Immature natural killer cell (primary cell): ENCODE data around the gene CAPZA2. TPM values are rescaled to one million over a fixed set of nuclear protein-coding genes. Genes with fewer than 3 reads are reported as not detected.
A peak's percentile ranks its signal among the peaks of the same experiment; 100 is the strongest.

ENCODE experiments used
- DNase-seq, 3 donors: peaks; one replicate each; pipeline ENCODE4 v3.0.0; 2022; ENCODE audit warnings: mixed read lengths in 1 of 3
- H3K27ac Mint-ChIP-seq, 6 donors: one replicate each; pipeline ENCODE4 v1.8.0; 2020; ENCODE audit warnings: mixed read lengths in 6 of 6, mild to moderate bottlenecking in 5 of 6, inconsistent platforms in 4 of 6, moderate library complexity in 3 of 6
- H3K27me3 Mint-ChIP-seq, 3 donors: one replicate each; pipeline ENCODE4 v1.8.0; 2020 to 2021; ENCODE audit warnings: low read depth in 3 of 3, mild to moderate bottlenecking in 3 of 3, mixed read lengths in 3 of 3, moderate library complexity in 3 of 3, inconsistent platforms in 1 of 3
- H3K36me3 Mint-ChIP-seq, 3 donors: one replicate each; pipeline ENCODE4 v1.8.0; 2020; ENCODE audit warnings: mixed read lengths in 3 of 3, inconsistent platforms in 2 of 3, mild to moderate bottlenecking in 2 of 3
- H3K4me1 Mint-ChIP-seq, 2 donors: one replicate each; pipeline ENCODE4 v1.8.0; 2020; ENCODE audit warnings: inconsistent platforms in 2 of 2, mild to moderate bottlenecking in 2 of 2, mixed read lengths in 2 of 2, moderate library complexity in 1 of 2
- H3K4me3 Mint-ChIP-seq, 5 donors: one replicate each; pipeline ENCODE4 v1.8.0; 2020; ENCODE audit warnings: mild to moderate bottlenecking in 5 of 5, mixed read lengths in 5 of 5, inconsistent platforms in 3 of 5, moderate library complexity in 3 of 5
- H3K9me3 Mint-ChIP-seq, 6 donors: one replicate each; pipeline ENCODE4 v1.8.0; 2020; ENCODE audit warnings: mild to moderate bottlenecking in 6 of 6, mixed read lengths in 6 of 6, inconsistent platforms in 4 of 6, moderate library complexity in 3 of 6
- polyA plus RNA-seq, 3 donors: library from polyadenylated mRNA; unstranded; fragments of 300-500 nt; fragmentation: Illumina TruSeq; gene quantifications; one replicate each; pipeline ENCODE4 v1.2.3, GENCODE V29; 2021

The CAPZA2 gene
- polyA plus RNA-seq, 3 donors from 2014 or later: 174 to 318 (median 246) TPM

DNA sequence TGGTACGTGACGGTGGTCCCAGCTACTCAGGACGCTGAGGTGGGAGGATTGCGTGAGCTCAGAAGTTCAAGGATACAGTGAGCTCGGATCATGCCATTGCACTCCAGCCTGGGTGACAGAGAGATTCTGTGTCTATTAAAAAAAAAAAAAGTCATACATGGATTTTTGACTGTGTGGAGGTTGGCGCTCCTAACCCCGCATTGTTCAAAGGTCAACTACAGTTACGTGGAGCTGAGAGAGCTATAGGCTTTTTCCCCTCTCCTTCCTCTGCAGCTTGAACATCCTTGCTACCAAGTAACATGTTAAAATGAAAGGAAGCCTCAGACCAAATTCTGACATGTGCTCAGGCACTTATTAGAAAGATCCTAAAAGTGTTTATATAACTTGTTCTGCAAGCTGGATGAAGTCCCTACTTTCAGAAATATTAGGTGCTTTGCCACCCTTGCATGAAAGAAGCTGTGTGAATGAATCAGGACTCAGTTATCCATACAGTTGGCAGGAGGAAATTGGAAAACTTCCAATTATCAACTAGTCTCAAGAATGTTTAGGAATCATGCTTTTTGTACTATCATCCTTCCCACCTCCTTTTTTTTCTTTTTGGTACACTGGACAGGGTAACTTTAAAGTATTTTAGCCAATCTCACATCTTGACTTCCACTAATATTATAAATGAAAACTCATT is 78.4 kb downstream of the CAPZA2 start:
- Mint-ChIP-seq H3K4me3 (no peak overlapping the region), H3K27me3 (peaks cover 2 to 12% (median 4%) of the 10 kb centered on the region in 3 donors), H3K27ac (no peak overlapping the region), H3K4me1 (no peaks in the 10 kb centered on the region), H3K9me3 (no peaks in the 10 kb centered on the region), H3K36me3 (no peaks in the 10 kb centered on the region)
- DNase-seq: no peak

DNA sequence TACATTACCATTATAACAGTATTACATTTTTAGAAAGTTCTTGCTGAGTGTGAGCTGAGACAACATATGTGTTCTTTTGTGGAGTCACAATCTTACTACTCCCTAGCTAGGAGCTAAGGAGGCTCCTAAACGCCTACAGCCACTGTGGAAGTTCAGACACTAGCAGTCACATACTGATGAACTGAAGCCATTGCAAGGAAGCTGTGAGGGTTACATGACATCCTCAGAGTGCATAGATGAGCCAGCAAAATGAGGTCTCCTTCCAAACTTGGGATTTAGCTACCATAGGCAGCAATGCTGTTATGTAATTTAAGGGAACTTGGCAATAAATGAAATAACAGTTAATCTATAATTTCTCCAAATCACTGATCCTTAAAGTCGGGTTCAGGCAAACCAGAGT is 80.1 kb downstream of the CAPZA2 start:
- no peaks in the 10 kb centered on the region for H3K36me3 Mint-ChIP-seq
- no peaks in the 10 kb centered on the region for H3K4me1 Mint-ChIP-seq
- no peaks in the 10 kb centered on the region for H3K9me3 Mint-ChIP-seq
- no peak overlapping the region for H3K4me3 Mint-ChIP-seq
- H3K27me3 Mint-ChIP-seq: peaks cover 2 to 10% (median 4%) of the 10 kb centered on the region in 3 donors
- no peak overlapping the region for H3K27ac Mint-ChIP-seq
- no peak for DNase-seq

DNA sequence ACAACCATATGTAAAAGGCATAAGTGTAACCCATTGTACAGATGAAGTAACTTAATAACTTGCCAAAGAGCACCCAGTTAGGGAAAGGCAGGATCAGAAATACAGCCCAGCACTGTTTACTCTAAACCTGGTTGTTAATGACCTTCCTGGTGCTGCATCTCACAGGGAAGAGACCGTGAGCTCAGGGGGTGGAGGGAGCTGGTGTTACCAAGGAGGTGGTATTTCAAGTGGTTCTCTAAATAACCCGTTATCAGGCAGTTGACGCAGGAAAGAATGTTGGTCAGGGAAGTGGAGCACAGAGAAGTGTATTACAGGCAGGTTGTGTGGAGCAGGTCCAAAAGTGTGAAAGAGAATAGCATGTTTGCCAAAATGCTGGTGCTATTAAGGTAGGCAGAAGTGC is 86.5 kb downstream of the CAPZA2 start:
- Mint-ChIP-seq H3K4me3 (no peak overlapping the region), H3K27ac (no peak overlapping the region), H3K4me1 (peaks cover 4 to 13% of the 10 kb centered on the region in 2 donors), H3K27me3 (peaks cover 0 to 3% (median 2%) of the 10 kb centered on the region in 3 donors), H3K9me3 (no peaks in the 10 kb centered on the region), H3K36me3 (no peaks in the 10 kb centered on the region)
- no peak for DNase-seq

DNA sequence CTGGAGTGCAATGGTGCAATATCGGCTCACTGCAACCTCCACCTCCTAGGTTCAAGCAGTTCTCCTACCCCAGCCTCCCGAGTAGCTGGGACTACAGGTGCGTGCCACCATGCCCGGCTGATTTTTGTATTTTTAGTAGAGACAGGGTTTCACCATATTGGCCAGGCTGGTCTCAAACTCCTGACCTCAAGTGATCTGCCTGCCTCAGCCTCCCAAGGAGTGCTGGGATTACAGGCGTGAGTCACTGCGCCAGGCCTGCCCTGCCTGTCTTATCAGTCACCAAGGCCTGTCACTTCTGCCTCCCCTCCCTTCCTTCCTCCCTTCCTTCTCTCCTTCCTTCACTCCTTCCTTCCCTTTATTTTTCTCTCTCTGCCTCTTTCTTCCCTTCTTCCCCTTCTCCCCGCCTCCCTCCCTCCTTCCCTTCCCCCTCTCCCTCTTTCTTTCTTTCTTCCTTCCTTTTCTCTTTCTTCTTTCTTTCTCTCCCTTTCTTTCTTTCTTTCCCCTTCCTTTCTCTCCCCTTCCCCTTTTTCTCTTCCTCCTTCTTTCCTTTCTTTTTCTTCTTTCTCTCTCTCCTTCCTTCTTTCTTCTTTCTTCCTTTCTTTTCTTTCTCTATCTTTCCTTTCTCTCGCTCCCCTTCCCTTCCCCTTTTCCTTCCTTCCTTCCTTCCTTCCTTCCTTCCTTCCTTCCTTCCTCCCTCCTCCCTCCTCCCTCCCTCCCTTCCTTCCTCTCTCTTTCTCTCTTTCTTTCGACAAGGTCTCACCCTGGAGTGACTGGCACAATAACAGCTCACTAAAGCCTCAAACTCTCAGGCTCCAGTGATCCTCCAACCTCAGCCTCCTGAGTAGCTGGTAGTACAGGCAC is 87.8 kb downstream of the CAPZA2 start:
- no peak for DNase-seq
- Mint-ChIP-seq H3K36me3 (no peaks in the 10 kb centered on the region), H3K4me1 (peaks cover 14 to 24% of the 10 kb centered on the region in 2 donors), H3K27me3 (peaks cover 0 to 7% (median 3%) of the 10 kb centered on the region in 3 donors), H3K9me3 (no peaks in the 10 kb centered on the region), H3K4me3 (no peak overlapping the region), H3K27ac (no peak overlapping the region)

DNA sequence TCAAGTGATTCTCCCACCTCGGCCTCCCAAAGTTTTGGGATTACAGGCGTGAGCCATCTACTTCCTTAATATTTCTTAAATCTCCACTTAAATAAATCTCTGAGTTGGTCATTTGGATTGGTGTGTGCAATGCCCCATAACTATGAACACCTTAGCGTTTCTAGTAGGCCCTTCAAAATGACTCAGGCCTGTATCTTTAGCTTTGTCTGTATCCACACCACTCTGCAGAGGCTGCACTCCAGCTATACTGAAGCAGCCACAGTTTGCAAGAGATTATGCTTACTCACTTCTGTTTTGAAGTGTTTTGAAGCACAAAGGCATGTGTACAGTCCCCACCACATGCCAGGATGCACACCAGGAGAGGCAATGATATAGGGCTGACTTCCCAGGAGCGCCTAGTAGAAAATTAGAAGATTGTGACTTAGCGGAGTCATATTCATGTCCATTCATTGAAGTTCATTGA is 88.5 kb downstream of the CAPZA2 start:
- H3K27ac Mint-ChIP-seq: peak overlapping the region in 1 of 6 donors; percentile 49
- no peaks in the 10 kb centered on the region for H3K36me3 Mint-ChIP-seq

DNA sequence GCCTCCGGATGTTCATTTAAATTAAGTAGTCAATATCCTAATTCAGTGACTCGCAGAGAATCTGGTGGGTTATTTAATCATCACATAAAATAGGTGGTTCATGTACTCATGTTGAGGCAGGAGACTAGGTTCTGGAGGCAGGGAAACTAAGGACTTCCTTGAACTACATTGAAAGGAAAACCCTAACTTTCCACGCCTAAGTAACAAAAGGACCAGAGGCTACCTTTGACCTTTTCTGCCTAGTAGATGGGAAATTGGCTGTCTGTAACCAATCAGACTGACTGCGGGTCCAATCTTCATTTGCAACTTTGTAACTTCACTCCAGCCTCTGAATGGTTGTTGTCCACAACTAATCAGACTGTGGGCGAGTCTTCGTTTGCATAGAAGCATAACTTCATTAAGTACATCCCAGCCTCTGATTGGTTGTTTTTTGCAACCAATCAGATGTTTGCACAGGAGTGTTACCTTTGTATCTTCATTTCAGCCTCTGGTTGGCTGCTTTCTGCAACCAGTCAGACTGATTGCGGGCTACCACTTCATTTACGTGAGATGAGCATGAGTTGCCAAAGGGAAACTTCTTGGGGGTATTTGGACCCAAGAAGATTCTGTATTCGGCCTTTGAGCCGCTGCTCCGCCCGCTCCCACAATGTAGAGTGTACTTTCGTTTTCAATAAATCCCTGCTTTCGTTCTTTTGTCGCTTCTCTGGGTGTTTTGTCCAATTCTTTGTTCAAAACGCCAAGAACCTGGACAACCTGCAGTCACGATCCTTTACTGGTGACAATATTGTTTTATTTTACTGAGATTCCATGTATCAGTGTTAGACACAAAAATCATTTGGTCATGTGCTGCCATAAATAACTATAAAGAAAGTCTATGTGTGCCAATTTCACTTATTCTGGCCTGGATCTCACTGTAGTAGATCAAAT is 89.2 kb downstream of the CAPZA2 start:
- H3K4me1 Mint-ChIP-seq: peaks cover 17 to 33% of the 10 kb centered on the region in 2 donors
- H3K27ac Mint-ChIP-seq: no peak overlapping the region
- DNase-seq: no peak
- H3K9me3 Mint-ChIP-seq: no peaks in the 10 kb centered on the region
- peak overlapping the region in 4 of 5 donors; percentile 26 to 88 (median 86) for H3K4me3 Mint-ChIP-seq
- H3K36me3 Mint-ChIP-seq: no peaks in the 10 kb centered on the region
- peaks cover 0 to 8% (median 3%) of the 10 kb centered on the region in 3 donors for H3K27me3 Mint-ChIP-seq

More for the DNA sequence above, 88.5 kb downstream of the CAPZA2 start:
- Mint-ChIP-seq H3K9me3 (no peaks in the 10 kb centered on the region), H3K4me3 (no peak overlapping the region), H3K27me3 (peaks cover 0 to 7% (median 3%) of the 10 kb centered on the region in 3 donors), H3K4me1 (peaks cover 17 to 32% of the 10 kb centered on the region in 2 donors)
- no peak for DNase-seq

DNA sequence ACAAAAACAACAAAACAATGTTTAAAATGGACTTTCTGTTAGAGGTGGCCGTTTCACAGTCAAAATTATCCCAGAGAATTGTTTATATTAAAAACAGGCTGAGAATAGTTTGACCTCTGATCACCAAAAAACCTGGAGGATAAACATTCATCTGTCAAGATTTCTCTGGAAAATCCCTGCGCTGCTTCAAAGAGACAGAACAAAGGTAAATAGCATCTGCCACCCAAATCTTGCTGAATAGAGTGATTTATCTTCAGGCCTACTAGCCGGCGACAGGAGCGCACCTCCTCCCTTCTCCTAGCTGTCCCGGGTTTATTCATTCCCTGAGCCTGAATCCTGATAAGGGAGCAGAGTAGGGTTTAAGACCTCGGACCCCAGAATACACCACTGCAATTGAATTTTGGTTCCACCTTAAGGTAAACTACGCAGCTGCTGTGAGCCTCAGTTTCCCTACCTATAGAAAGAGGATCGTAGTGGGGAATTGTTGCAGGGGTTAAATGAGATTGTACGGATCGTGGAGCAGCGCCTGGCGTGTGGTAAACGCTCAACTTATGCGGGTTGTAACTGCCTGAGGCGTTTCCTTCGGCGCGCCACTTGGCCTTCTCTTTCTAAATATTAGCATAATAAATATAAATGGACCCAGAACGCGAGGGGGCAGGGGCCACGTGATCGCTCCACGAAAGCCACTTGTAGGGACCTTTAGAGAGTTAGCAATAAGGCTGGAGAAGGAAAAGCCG is 90.4 kb downstream of the CAPZA2 start:
- H3K4me1 Mint-ChIP-seq: peaks cover 17 to 33% of the 10 kb centered on the region in 2 donors
- peak overlapping the region; percentile 85 to 88 (median 86) for H3K4me3 Mint-ChIP-seq
- peaks cover 0 to 8% (median 3%) of the 10 kb centered on the region in 3 donors for H3K27me3 Mint-ChIP-seq
- H3K36me3 Mint-ChIP-seq: no peaks in the 10 kb centered on the region
- no peaks in the 10 kb centered on the region for H3K9me3 Mint-ChIP-seq
- DNase-seq: no peak
- peak overlapping the region; percentile 56 to 86 (median 81) for H3K27ac Mint-ChIP-seq

DNA sequence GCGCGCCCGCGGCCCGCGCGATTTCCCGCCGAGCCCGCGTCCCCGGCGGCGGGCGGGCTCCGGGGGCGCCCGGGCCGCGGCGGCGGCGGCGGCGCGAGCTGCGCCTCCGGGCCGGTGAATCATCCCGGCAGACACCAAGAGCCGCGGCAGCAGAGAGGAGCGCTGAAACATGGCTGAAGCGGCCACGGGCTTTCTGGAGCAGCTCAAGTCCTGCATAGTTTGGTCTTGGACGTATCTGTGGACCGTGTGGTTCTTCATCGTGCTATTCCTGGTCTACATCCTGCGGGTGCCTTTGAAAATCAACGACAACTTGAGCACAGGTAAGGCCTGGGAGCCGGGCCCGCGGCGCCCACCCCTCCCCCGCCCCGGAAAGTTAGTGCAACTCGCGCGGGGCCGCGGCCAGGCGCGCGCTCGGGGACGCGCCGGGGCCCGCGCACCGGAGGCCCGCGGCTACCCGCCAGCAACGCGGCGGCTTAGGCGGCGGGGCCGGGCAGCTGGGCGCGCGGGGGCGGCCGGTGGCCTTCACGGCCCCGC is 91.1 kb downstream of the CAPZA2 start, which contains the start of gene ST7:
Gene ST7, plus strand, starts transcription at position 130 of the 534 bp plus-strand sequence. Its CDS starts 40 bp downstream, at position 170.
- H3K4me3 Mint-ChIP-seq: peak within 1 kb of the TSS; percentile 90 to 97 (median 95)
- no peaks in the 10 kb centered on the region for H3K9me3 Mint-ChIP-seq
- peaks cover 17 to 33% of the 10 kb centered on the region in 2 donors for H3K4me1 Mint-ChIP-seq
- H3K27ac Mint-ChIP-seq: peak within 1 kb of the TSS; percentile 85 to 94 (median 89)
- peaks cover 0 to 8% (median 3%) of the 10 kb centered on the region in 3 donors for H3K27me3 Mint-ChIP-seq
- H3K36me3 Mint-ChIP-seq: no peaks in the 10 kb centered on the region
- DNase-seq: peak; percentile 65 to 76 (median 68)

DNA sequence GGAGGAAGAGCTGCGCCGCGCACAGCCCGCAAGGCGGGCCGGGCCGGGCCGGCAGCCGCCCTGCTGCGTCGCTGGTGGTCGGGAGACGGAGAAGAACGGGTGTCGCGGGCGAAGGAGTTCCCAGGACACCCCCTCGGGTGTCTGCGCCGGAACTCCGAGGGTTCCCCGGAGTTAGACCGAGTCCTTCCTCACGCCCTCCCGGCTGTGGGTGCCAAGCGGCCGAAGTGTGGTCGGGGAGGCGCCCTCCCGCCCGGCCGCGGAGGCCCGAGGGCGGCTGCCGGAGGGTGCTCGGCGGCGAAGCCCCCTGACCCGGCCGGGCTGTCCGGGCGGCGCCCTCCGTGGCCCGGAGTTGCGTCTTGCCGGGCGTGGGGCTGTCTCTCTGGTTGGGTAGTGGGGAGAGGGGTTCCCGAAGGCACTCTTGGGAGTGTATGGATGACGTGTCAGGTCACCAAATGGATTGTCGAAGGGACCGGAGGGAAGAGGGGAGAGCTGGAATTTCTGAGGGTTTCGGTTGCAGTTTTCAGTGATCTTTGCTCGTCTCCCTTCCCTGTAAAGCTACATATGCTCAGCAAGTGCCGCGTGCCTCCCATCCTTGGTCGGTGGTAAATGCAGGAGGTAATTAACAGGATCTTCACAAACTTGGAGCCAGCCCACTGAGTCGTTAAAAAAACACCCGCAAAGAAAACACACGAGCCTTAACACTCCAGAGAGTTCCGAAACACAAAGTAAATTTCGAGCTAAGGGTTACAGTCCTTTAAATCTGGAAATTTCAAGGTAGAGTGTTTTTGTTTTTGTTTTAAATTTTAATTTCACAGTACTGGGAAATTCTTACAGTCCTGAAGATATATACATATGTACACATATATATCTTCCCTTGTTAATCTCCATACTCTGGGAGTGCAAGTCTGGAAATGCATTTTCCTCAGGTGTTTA is 91.8 kb downstream of the CAPZA2 start:
- peak in 2 of 3 donors; percentile 21 to 52 for DNase-seq
- Mint-ChIP-seq H3K27me3 (peaks cover 0 to 8% (median 3%) of the 10 kb centered on the region in 3 donors), H3K27ac (peak overlapping the region; percentile 73 to 94 (median 89)), H3K4me1 (peaks cover 17 to 33% of the 10 kb centered on the region in 2 donors), H3K36me3 (no peaks in the 10 kb centered on the region), H3K4me3 (peak overlapping the region; percentile 90 to 97 (median 95)), H3K9me3 (no peaks in the 10 kb centered on the region)

DNA sequence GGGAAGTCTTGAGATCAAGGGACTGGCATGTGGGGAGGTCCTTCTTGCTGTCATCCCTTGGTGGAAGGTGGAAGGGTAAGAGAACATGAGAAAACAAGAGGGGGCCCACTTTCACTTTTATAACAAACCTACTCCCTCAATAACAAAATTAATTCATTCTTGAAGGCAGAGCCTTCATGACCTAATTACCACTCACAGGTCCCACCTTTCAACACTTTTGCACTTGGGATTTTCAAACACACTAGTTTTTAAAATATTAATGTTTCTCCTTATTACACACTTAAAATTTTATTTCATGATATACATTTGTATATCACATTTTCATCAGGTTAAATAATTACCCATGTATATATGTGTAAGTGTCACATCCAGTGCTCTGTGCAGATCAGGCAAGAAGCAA is 93.0 kb downstream of the CAPZA2 start:
- peak overlapping the region in 5 of 6 donors; percentile 13 to 88 (median 48) for H3K27ac Mint-ChIP-seq
- peak overlapping the region in 4 of 5 donors; percentile 44 to 96 (median 92) for H3K4me3 Mint-ChIP-seq
- peaks cover 0 to 8% (median 0%) of the 10 kb centered on the region in 3 donors for H3K27me3 Mint-ChIP-seq
- H3K36me3 Mint-ChIP-seq: no peaks in the 10 kb centered on the region
- no peak for DNase-seq
- no peaks in the 10 kb centered on the region for H3K9me3 Mint-ChIP-seq
- peaks cover 17 to 33% of the 10 kb centered on the region in 2 donors for H3K4me1 Mint-ChIP-seq

DNA sequence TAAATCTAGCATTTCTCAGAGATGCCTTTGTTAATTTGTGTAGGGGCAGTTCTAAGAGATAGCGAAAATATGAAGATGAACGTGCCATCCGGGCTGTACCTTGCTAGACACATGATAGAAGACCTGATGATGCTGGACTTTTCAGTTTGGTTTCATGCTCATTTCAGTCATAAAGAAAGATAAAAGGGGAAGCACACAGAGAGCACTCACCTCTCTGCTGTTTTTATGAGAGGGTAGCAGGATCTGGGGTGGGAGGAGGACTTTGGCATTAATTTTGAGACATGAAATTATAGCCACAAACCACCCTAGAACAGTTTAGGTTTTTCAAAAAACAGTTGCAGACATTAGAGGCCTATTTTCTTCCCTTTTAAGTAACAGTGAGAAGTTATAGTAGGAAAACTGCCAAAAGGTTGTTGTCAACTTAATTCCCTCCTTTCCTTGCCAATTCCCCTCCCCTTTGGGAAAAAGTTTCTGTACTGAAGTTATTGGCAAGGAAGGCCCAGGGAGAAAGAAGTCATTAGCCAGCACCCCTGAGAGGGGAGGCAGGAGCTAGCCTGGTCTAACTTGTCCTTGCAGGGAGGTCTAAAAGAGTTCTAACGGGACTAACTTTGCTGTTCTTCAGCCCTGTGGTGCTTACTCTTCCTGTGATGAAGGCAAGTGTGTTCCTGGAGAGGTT is 93.6 kb downstream of the CAPZA2 start:
- no peak overlapping the region for H3K4me3 Mint-ChIP-seq
- peaks cover 0 to 8% (median 2%) of the 10 kb centered on the region in 3 donors for H3K27me3 Mint-ChIP-seq
- H3K9me3 Mint-ChIP-seq: no peaks in the 10 kb centered on the region
- H3K36me3 Mint-ChIP-seq: no peaks in the 10 kb centered on the region
- peak overlapping the region in 5 of 6 donors; percentile 1 to 83 (median 19) for H3K27ac Mint-ChIP-seq
- peaks cover 17 to 34% of the 10 kb centered on the region in 2 donors for H3K4me1 Mint-ChIP-seq
- DNase-seq: no peak
